GM23248 (cell line): ENCODE measurements around the gene POU3F4. TPM values are rescaled to one million over a fixed set of nuclear protein-coding genes. Genes with fewer than 3 reads are reported as not detected.

Source experiments
- DNase-seq: peaks from one replicate; pipeline ENCODE4 v3.0.0-alpha.2; 2015
- H2AFZ ChIP-seq: fragments of 200-600 bp; sonication (generic); 2 replicates; pipeline ENCODE4 v1.6.1; 2016; ENCODE audit warnings: antibody characterized with exemption
- H3F3A ChIP-seq: fragments of 200-600 bp; sonication (generic); 2 replicates; pipeline ENCODE4 v1.6.1; 2016; ENCODE audit warnings: mild to moderate bottlenecking, antibody characterized with exemption, mixed run types; ENCODE audit not compliant: insufficient read depth
- H3K27ac ChIP-seq: fragments of 200-600 bp; sonication (generic); 2 replicates; pipeline ENCODE4 v1.5.1; 2016; ENCODE audit warnings: mild to moderate bottlenecking
- H3K27me3 ChIP-seq: fragments of 200-600 bp; sonication (generic); replicated peaks from 2 replicates; pipeline ENCODE4 v1.6.1; 2016; ENCODE audit warnings: mild to moderate bottlenecking; ENCODE audit not compliant: insufficient read depth
- H3K36me3 ChIP-seq: fragments of 200-600 bp; sonication (generic); 2 replicates; pipeline ENCODE4 v1.6.1; 2016; ENCODE audit warnings: low read depth, mild to moderate bottlenecking
- H3K4me1 ChIP-seq: fragments of 200-600 bp; sonication (generic); 2 replicates; pipeline ENCODE4 v1.6.1; 2016; ENCODE audit warnings: mild to moderate bottlenecking; ENCODE audit not compliant: insufficient read depth
- H3K4me2 ChIP-seq: fragments of 200-600 bp; sonication (generic); one replicate; pipeline ENCODE4 v1.6.1; 2016; ENCODE audit warnings: mild to moderate bottlenecking; ENCODE audit not compliant: unreplicated experiment
- H3K4me3 ChIP-seq: fragments of 200-600 bp; sonication (generic); 2 replicates; pipeline ENCODE4 v1.5.1; 2016; ENCODE audit warnings: mild to moderate bottlenecking
- H3K79me2 ChIP-seq: fragments of 200-600 bp; sonication (generic); 2 replicates; pipeline ENCODE4 v1.6.1; 2016; ENCODE audit warnings: mild to moderate bottlenecking; ENCODE audit not compliant: insufficient read depth
- H3K9ac ChIP-seq: fragments of 200-600 bp; sonication (generic); 2 replicates; pipeline ENCODE4 v1.6.1; 2016; ENCODE audit warnings: mild to moderate bottlenecking
- H3K9me2 ChIP-seq: fragments of 200-600 bp; sonication (generic); 2 replicates; pipeline ENCODE4 v1.6.1; 2016; ENCODE audit warnings: mixed run types, mild to moderate bottlenecking, moderate library complexity; ENCODE audit not compliant: insufficient read depth
- H3K9me3 ChIP-seq: fragments of 200-600 bp; sonication (generic); one replicate; pipeline ENCODE4 v1.6.1; 2017; ENCODE audit warnings: low read depth
- H4K20me1 ChIP-seq: fragments of 200-600 bp; sonication (generic); 2 replicates; pipeline ENCODE4 v1.6.0; 2016; ENCODE audit not compliant: insufficient read depth
- EZH2 ChIP-seq: fragments of 200-600 bp; sonication (generic); IDR thresholded peaks from 2 replicates; pipeline ENCODE4 v1.6.1; 2018; ENCODE audit warnings: antibody characterized with exemption, mild to moderate bottlenecking; ENCODE audit not compliant: insufficient read depth, poor library complexity, severe bottlenecking
- EZH2phosphoT487 ChIP-seq: fragments of 200-600 bp; sonication (generic); IDR thresholded peaks from 2 replicates; pipeline ENCODE4 v1.6.1; 2018; ENCODE audit warnings: antibody characterized with exemption, moderate library complexity, mild to moderate bottlenecking, low read depth; ENCODE audit not compliant: insufficient read depth
- WGBS, 2 experiments: methylation state at CpG; one replicate each; pipeline ENCODE4 v1.1.6; 2015 to 2017; ENCODE audit warnings: low lambda C conversion rate in 2 of 2, low coverage in 1 of 2; ENCODE audit errors: missing lambda C conversion rate in 2 of 2; 5-methylcytosine and 5-hydroxymethylcytosine counted together
- in situ Hi-C: fragments of 300-500 bp; cut with MboI; formaldehyde crosslinking; loops from 2 replicates; pipeline ENCODE4 v1.15.0; 2020
- polyA plus RNA-seq: library from polyadenylated mRNA; unstranded; fragments of >200 nt; fragmentation: Nextera tagmentation; extraction: Ambion mirVana; gene quantifications from 2 replicates; pipeline ENCODE4 v1.2.1, GENCODE V29; 2016
- total RNA-seq: library from RNA; depleted of rRNA; stranded (reverse); fragments of >200 nt; shearing (Covaris generic); gene quantifications from 2 replicates; pipeline ENCODE4 v1.2.3, GENCODE V29; 2014

Gene POU3F4
- total and polyA plus RNA-seq, 2 experiments from 2014 or later: not detected

GRCh38 chrX:83504721-83505479, 3.2 kb upstream of the POU3F4 start:
- Histone ChIP-seq H3K27ac (no peak overlapping the region), H3K9ac (no peak overlapping the region), H2AFZ (no peak overlapping the region), H3K9me2 (no peaks in the 10 kb centered on the region), H3K4me2 (no peak overlapping the region), H3K79me2 (no peaks in the 10 kb centered on the region), H4K20me1 (no peaks in the 10 kb centered on the region), H3F3A (no peaks in the 10 kb centered on the region), H3K4me1 (no peaks in the 10 kb centered on the region), H3K27me3 (peaks cover 10% of the 10 kb centered on the region; the same call in 1 of the 2 replicates), H3K4me3 (no peak overlapping the region), H3K36me3 (no peaks in the 10 kb centered on the region), H3K9me3 (no peaks in the 10 kb centered on the region)
- in situ Hi-C loops: no loop called here
- WGBS, 2 experiments: 1 to 2% methylated on average over 10 to 11 of the region's 11 CpGs
- TF ChIP-seq EZH2 (no peak), EZH2phosphoT487 (no peak)
- no peak for DNase-seq

- H3K9me3 ChIP-seq: no peaks in the 10 kb centered on the region
- H3F3A ChIP-seq: no peaks in the 10 kb centered on the region
- no peaks in the 10 kb centered on the region for H3K79me2 ChIP-seq
- H3K4me3 ChIP-seq: no peak overlapping the region
- TF ChIP-seq EZH2phosphoT487 (no peak), EZH2 (no peak)
- in situ Hi-C loops: no loop called here
- H3K4me2 ChIP-seq: no peak overlapping the region
- WGBS, 2 experiments: 6 to 8% methylated on average over 19 to 30 of the region's 50 CpGs
- H3K27ac ChIP-seq: no peak overlapping the region
- H3K9ac ChIP-seq: no peak overlapping the region
- no peaks in the 10 kb centered on the region for H3K9me2 ChIP-seq
- H2AFZ ChIP-seq: no peak overlapping the region
- no peaks in the 10 kb centered on the region for H4K20me1 ChIP-seq
- DNase-seq: no peak
- H3K4me1 ChIP-seq: no peaks in the 10 kb centered on the region
- no peaks in the 10 kb centered on the region for H3K36me3 ChIP-seq
- peaks cover 10% of the 10 kb centered on the region; the same call in 1 of the 2 replicates for H3K27me3 ChIP-seq
Measured at GRCh38 chrX:83508526-83509253, 600 bp downstream of the POU3F4 start.

- Histone ChIP-seq H3K9me2 (no peaks in the 10 kb centered on the region), H2AFZ (no peak overlapping the region), H3K4me2 (no peak overlapping the region), H3K27ac (no peak overlapping the region), H3K79me2 (no peaks in the 10 kb centered on the region), H3K27me3 (peaks cover 10% of the 10 kb centered on the region; the same call in 1 of the 2 replicates), H4K20me1 (no peaks in the 10 kb centered on the region), H3K4me3 (no peak overlapping the region), H3K9ac (no peak overlapping the region), H3K36me3 (no peaks in the 10 kb centered on the region), H3F3A (no peaks in the 10 kb centered on the region), H3K9me3 (no peaks in the 10 kb centered on the region), H3K4me1 (no peaks in the 10 kb centered on the region)
- DNase-seq: no peak
- in situ Hi-C loops: no loop called here
- 2 to 17% methylated on average over 5 to 16 of the region's 16 CpGs for WGBS, 2 experiments
- TF ChIP-seq EZH2: no peak
- TF ChIP-seq EZH2phosphoT487: no peak
Measured at GRCh38 chrX:83509254-83509801, 1.2 kb downstream of the POU3F4 start.

- Histone ChIP-seq H2AFZ (no peak overlapping the region), H3K79me2 (no peaks in the 10 kb centered on the region), H3F3A (no peaks in the 10 kb centered on the region), H3K4me3 (no peak overlapping the region), H3K27ac (no peak overlapping the region), H3K27me3 (peaks cover 10% of the 10 kb centered on the region; the same call in 1 of the 2 replicates), H4K20me1 (no peaks in the 10 kb centered on the region), H3K4me2 (no peak overlapping the region), H3K9me2 (no peaks in the 10 kb centered on the region), H3K9ac (no peak overlapping the region), H3K9me3 (no peaks in the 10 kb centered on the region), H3K36me3 (no peaks in the 10 kb centered on the region), H3K4me1 (no peaks in the 10 kb centered on the region)
- WGBS, 2 experiments: 0 to 7% methylated on average over 11 to 16 of the region's 36 CpGs
- no peak for DNase-seq
- TF ChIP-seq EZH2phosphoT487: no peak
- TF ChIP-seq EZH2: no peak
- in situ Hi-C loops: no loop called here
Measured at GRCh38 chrX:83510510-83511062, 2.5 kb downstream of the POU3F4 start.
